HG03108 (cell line): ENCODE results near the gene BRD7.

Experiments
- ATAC-seq: cut with Tn5 transposase; IDR thresholded peaks from one replicate; pipeline ENCODE4 v1.9.1; 2021; ENCODE audit warnings: moderate library complexity; ENCODE audit not compliant: unreplicated experiment

Gene BRD7

GRCh38 chr16:50305441-50306061 is 63.2 kb downstream of the BRD7 start:
- ATAC-seq = no peak

DNA sequence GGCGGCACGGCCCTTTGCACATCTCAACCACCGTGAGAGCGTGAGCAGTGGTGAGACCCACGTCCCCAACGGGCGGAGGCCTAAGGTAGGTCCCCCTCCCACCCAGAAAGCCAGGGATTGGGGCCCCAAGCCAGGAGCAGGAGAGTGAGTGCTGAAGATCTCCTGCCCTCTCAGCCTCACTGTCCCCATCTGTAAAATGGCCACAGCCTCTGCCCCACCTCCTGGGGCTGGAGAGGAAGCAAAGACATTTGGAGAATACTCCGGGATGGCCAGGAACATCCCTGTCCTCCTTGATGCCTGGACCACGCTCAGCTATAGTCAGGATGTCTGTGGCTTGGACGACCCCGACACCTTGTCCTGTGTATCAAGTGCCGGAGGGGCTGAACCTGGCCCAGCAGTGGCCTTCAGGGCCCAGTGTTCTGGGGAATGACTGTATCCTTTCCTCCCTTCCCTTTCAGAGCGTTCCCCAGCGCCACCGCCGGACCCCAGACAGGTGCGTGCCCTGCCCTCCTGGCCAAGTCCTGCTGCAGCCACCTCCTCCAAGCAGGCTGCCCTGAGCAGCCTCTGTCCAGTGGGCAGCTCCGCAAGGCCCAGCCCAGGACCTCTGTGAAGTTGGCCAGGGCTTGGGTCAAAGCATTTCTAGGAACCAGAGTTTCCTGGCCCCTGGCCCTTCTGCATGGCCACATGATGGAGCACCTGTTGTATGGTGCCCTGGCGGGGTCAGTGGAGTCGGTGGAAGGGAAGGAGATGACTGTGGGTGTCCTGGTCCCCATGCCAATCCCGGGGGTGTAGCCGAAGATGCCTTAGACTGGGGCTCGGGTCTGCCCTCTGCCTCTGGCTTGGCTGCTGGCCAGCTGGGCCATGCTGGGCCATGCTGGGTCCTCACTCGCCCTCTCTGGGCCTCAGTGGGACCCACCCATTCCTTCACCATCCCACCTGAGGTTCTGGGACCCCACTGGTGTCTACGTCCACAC is 64.0 kb downstream of the BRD7 start:
- no peak for ATAC-seq

GRCh38 chr16:50303605-50304466 is 65.0 kb downstream of the BRD7 start:
- no peak for ATAC-seq

DNA sequence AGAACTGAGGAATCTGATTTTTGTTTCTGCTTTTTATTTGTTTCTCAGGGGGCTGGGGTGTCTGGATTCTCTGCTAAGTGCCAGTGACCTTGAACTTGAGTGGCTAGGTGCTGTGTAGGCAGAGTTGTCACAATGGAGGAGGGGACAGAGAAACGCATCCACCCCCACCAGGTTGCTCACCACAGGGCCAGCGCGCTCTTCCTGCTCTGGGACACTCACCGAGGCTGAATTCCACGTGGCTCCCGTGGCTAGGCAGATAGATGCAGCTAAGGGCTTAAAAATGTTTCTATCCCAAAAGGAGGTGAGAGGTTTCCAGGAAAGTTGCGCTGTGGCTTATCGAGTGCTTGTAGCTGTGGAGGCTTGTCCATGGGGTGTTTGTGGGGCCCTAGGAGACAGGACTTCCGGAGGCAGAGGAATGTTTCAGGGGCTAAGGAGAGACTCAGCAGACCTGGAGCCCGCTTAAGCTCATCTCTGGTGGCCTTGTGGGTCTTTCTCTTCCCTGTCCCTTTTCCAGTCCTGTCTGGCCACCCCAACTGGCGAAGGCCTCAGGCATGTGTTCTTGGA is 65.7 kb downstream of the BRD7 start:
- no peak for ATAC-seq

DNA sequence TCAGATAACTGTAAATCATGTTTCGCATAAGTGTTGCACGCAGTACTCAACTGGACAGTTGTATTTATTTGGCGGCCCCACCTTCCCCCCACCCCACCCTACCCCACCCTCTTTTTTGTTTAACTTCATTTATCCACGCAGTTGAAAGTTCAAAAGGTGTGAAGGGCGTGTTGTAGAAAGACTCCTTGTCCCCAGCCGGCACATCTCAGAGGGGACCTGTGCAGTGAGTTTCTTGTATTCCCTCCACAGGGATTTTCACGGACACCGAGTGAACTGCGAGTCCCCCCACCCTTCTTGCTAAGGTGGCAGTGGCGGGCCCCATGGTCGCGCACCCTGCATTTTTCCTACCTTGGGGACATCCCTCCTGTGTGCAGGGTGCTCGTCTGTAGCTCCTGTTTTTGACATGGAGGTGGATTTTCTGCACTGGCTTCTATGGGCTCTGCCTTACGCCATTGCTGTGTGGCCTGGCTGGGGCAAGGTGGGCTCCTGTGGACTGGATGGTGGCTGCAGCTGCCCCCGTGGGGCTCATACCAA is 66.2 kb downstream of the BRD7 start:
- no peak for ATAC-seq

GRCh38 chr16:50301626-50302471 is 66.9 kb downstream of the BRD7 start:
- ATAC-seq = no peak

- no peak for ATAC-seq
Observed at GRCh38 chr16:50300942-50301625, 67.7 kb downstream of the BRD7 start.

GRCh38 chr16:50299508-50300105 is 69.2 kb downstream of the BRD7 start:
- ATAC-seq = no peak

DNA sequence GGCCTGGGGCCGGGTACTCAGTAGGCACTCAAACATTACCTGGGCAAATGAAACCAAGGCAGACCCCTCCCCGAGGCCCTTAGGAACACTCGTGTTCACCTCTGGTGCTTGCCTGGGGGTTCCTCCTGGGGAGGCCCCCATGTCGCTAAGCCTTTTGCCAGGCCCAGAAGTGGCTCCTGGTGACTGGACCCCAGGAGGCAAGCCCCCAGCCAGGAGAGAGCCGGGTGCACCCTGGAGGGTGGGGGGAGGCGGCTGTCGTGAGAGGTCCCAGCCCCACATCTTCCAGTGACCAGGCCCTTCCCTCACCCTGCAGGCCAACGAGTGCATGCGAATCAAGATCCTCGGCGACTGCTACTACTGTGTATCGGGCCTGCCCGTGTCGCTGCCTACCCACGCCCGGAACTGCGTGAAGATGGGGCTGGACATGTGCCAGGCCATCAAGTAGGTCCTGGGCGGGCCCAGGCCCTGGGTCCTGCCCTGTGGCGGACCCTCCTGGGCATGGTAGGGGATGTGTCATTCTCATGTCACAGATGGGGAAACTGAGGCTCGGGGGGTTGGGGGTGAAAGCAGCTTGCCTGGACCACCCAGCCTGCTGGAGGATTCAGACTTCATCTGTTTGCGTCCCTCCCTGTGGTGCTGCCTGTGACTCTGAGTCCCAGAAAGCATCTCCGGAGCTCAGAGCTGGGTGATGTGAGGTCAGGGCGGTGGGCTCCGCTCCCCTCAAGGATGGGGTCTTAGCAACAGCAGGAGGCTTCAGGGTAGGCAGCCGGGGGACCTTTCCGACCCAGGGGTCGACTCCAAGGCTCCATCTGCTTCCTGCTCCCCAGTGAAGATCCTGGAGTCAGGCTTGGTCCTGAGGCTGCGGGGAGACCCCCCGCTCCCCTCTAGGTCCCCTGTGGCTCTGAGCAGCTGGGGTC is 69.9 kb downstream of the BRD7 start:
- no peak for ATAC-seq

DNA sequence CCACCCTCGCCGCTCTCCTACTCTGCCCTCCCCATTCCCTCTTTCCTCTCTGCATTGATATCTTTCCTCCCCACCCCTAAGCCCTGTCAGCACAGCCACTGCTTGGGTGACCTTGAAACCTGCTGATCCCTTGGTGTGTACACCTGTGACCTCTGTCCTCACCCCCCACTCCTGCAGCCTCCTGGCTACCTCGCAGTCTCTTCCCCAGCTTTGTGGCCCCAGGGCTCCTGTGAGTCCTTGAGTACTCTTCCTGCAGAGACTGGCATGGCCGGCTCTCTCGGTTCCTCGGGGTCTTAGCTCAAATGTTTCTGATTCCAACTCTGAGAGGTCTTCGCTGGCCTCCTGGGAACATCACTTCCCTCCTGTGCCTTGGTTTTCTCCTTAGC is 70.7 kb downstream of the BRD7 start:
- ATAC-seq = no peak

GRCh38 chr16:50297301-50298074 is 71.3 kb downstream of the BRD7 start:
- ATAC-seq = no peak

DNA sequence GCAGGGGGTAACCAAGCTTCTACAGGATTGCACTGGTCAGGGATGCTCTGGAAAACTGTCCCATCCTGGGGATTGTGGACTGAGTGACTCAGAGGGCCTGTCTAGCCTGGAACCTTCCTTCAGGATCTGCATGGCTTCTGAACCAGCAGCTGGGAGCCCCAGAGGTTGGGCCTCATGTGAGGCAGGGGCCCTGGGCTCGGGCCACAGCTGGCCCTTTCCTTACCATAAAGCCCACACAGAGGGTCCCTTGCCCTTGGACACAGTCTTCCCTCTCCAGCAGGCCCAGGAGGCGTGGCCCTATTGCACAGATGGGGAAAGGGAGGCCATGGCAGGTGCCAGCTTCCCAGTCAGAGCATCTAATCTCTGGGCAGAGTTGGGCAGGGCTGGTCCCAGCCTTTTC is 72.0 kb downstream of the BRD7 start:
- no peak for ATAC-seq

DNA sequence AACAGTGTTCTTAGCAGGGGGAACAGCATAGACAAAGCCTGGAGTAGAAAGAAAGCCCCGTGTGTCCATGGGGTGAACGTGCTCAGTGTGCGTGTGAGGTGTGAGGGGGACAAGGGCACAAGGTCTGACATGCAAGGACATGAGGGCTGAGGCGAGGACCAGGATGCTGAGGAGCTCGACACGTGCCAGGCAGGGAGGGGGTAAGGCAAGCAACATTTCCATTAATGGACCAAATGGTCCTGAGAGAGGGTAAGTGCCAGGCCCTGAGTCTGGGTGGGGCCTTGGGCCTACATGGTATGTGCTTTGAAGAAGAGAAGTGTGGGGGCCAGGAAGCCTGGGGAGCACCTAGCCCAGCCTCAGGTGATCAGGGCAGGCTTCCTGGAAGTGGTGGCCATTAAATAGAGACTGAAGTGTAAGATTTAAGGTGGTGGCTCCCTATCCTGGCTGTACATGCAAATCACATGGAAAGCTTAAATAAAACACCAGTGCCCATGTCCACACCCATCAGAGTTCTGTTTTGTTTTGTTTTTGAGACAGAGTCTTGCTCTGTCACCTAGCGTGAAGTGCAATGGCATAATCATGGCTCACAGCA is 73.2 kb downstream of the BRD7 start:
- ATAC-seq = no peak

DNA sequence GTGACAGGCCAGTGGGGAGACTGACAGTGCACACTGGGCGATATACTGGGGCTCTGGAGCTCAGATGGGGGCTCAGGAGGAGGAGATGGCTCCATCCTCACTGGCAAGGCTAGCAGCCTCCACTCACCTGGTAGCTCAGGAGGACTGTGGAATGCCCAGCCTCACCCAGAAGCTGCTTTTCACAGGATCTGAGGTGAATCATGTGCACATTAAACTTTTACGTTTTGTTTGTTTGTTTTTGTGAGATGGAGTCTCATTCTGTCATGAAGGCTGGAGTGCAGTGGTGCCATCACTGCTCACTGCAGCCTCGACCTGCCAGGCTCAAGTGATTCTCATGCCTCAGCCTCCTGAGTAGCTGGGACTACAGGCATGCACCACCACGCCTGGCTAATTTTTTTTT is 73.8 kb downstream of the BRD7 start:
- no peak for ATAC-seq

GRCh38 chr16:50293994-50294855 is 74.6 kb downstream of the BRD7 start:
- no peak for ATAC-seq
